Neuronal stem cell (in vitro differentiated cells): Measurements from ENCODE around the gene UNC5B.

Source experiments
- DNase-seq: peaks from one replicate; pipeline ENCODE4 v3.0.0-alpha.2; 2013; ENCODE audit warnings: low spot score
- H2AFZ ChIP-seq: one replicate; pipeline ENCODE4 v1.6.1; 2013; ENCODE audit warnings: mild to moderate bottlenecking, low read length, inconsistent platforms
- H2AK5ac ChIP-seq: 2 replicates; pipeline ENCODE4 v1.6.1; 2013; ENCODE audit warnings: low read depth, mild to moderate bottlenecking, inconsistent platforms, low read length, moderate library complexity, mixed read lengths
- H2BK120ac ChIP-seq: 2 replicates; pipeline ENCODE4 v1.6.1; 2013; ENCODE audit warnings: low read depth, mild to moderate bottlenecking, inconsistent platforms, low read length, moderate library complexity, mixed read lengths
- H2BK12ac ChIP-seq: one replicate; pipeline ENCODE4 v1.6.1; 2013; ENCODE audit warnings: low read length, inconsistent platforms
- H2BK15ac ChIP-seq: 2 replicates; pipeline ENCODE4 v1.6.1; 2013; ENCODE audit warnings: mild to moderate bottlenecking, low read length, inconsistent platforms, mixed read lengths
- H2BK5ac ChIP-seq: one replicate; pipeline ENCODE4 v1.6.1; 2013; ENCODE audit warnings: inconsistent platforms, mild to moderate bottlenecking, low read length, moderate library complexity
- H3K14ac ChIP-seq: one replicate; pipeline ENCODE4 v1.6.1; 2013; ENCODE audit warnings: low read length, inconsistent platforms
- H3K18ac ChIP-seq: 2 replicates; pipeline ENCODE4 v1.6.1; 2013; ENCODE audit warnings: low read length, inconsistent platforms
- H3K23ac ChIP-seq: 2 replicates; pipeline ENCODE4 v1.6.1; 2013; ENCODE audit warnings: low read depth, mild to moderate bottlenecking, mixed read lengths, low read length, inconsistent platforms; ENCODE audit not compliant: poor library complexity
- H3K27ac ChIP-seq: replicated peaks from 3 replicates; pipeline ENCODE4 v1.5.1; 2013; ENCODE audit warnings: low read length, inconsistent platforms
- H3K27me3 ChIP-seq, 3 experiments: 2 replicates each; pipeline ENCODE4 v1.6.1; 2013; ENCODE audit warnings: low read length in 3 of 3, mild to moderate bottlenecking in 2 of 3, inconsistent platforms in 1 of 3, low read depth in 1 of 3, mixed read lengths in 1 of 3, moderate library complexity in 1 of 3; ENCODE audit not compliant: control insufficient read depth in 3 of 3, insufficient read depth in 3 of 3
- H3K36me3 ChIP-seq, 2 donors: replicated peaks in 1 of 2; 2 replicates each; pipeline ENCODE4 v1.6.1; 2013; ENCODE audit warnings: low read length in 2 of 2; ENCODE audit not compliant: control insufficient read depth in 2 of 2, insufficient read depth in 2 of 2
- H3K4ac ChIP-seq: 2 replicates; pipeline ENCODE4 v1.6.1; 2013; ENCODE audit warnings: inconsistent platforms, mild to moderate bottlenecking, low read length, moderate library complexity
- H3K4me1 ChIP-seq, 2 donors: 1 replicate in 1 of 2; 2 replicates in 1 of 2; pipeline ENCODE4 v1.6.1; 2013; ENCODE audit warnings: low read length in 2 of 2, low read depth in 1 of 2; ENCODE audit not compliant: control insufficient read depth in 2 of 2, insufficient read depth in 1 of 2
- H3K4me2 ChIP-seq: one replicate; pipeline ENCODE4 v1.6.1; 2013; ENCODE audit warnings: mild to moderate bottlenecking, low read length, inconsistent platforms; ENCODE audit not compliant: insufficient read depth, poor library complexity, severe bottlenecking
- H3K4me3 ChIP-seq, 2 donors: 2 replicates each; pipeline ENCODE4 v1.5.1; 2013; ENCODE audit warnings: low read length in 2 of 2, mild to moderate bottlenecking in 2 of 2, inconsistent platforms in 1 of 2, moderate library complexity in 1 of 2
- H3K79me1 ChIP-seq: one replicate; pipeline ENCODE4 v1.6.1; 2013; ENCODE audit warnings: low read depth, mild to moderate bottlenecking, inconsistent platforms, low read length, moderate library complexity
- H3K9ac ChIP-seq: one replicate; pipeline ENCODE4 v1.6.1; 2013; ENCODE audit warnings: mild to moderate bottlenecking, low read depth, low read length, inconsistent platforms; ENCODE audit not compliant: poor library complexity
- H3K9me3 ChIP-seq, 2 donors: replicated peaks in 1 of 2; 2 replicates each; pipeline versions ENCODE3 to v1.6.1; 2013; ENCODE audit warnings: low read length in 2 of 2, mild to moderate bottlenecking in 2 of 2, inconsistent platforms in 1 of 2, low read depth in 1 of 2, mixed read lengths in 1 of 2, moderate library complexity in 1 of 2; ENCODE audit not compliant: control insufficient read depth in 2 of 2, insufficient read depth in 1 of 2
- H4K8ac ChIP-seq: one replicate; pipeline ENCODE4 v1.6.1; 2013; ENCODE audit warnings: low read depth, mild to moderate bottlenecking, inconsistent platforms, low read length, moderate library complexity
- H4K91ac ChIP-seq: one replicate; pipeline ENCODE4 v1.6.1; 2013; ENCODE audit warnings: low read length, low read depth, mild to moderate bottlenecking, inconsistent platforms; ENCODE audit not compliant: poor library complexity
- WGBS, 2 donors: extraction: QIAGEN DNeasy Blood & Tissue Kit; methylation state at CpG; one replicate each; pipeline ENCODE4 v1.1.7; 2013; ENCODE audit warnings: missing lambda C conversion rate in 2 of 2, mixed read lengths in 1 of 2; ENCODE audit not compliant: insufficient read length in 2 of 2, insufficient replicate concordance in 1 of 2; ENCODE audit errors: extremely low coverage in 2 of 2; 5-methylcytosine and 5-hydroxymethylcytosine counted together

The UNC5B gene

DNA sequence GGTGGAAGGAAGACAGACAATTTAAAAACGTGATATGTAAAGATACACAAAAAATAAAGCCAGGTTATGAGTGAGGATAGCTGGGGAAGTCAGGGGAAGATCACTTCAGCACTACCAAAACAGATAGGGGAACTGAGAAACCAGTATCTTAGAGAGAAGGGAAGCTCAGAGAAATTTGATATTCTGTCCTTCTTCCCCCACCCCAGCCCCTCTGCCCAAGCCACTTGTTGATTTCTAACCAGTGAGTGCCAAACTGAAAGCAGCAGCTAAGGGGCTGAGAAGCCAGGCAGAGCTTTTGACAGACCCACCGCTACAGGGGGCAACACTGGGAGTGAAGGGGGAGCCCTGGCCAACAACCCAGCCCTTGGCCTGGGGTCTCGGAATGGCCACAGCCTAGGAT lies 97.5 kb downstream of the UNC5B start:
- H3K9ac ChIP-seq, result no peak overlapping the region
- H4K91ac ChIP-seq, result no peak overlapping the region
- no peak overlapping the region for H3K27ac ChIP-seq
- H2BK5ac ChIP-seq, result no peak overlapping the region
- no peak overlapping the region for H2AFZ ChIP-seq
- H3K4me3 ChIP-seq, result no peak overlapping the region
- no CpG with 5 or more reads among the region's 3 CpGs for WGBS, 2 donors
- H2BK12ac ChIP-seq, result no peak overlapping the region
- no peak for DNase-seq
- H3K14ac ChIP-seq, result no peak overlapping the region
- H2BK120ac ChIP-seq, result no peak overlapping the region
- no peaks in the 10 kb centered on the region for H3K9me3 ChIP-seq
- no peak overlapping the region for H4K8ac ChIP-seq
- no peaks in the 10 kb centered on the region for H3K36me3 ChIP-seq
- H3K4me1 ChIP-seq, result peaks cover 0 to 2% of the 10 kb centered on the region in 2 donors
- no peak overlapping the region for H2BK15ac ChIP-seq
- H2AK5ac ChIP-seq, result no peak overlapping the region
- H3K4ac ChIP-seq, result no peak overlapping the region
- no peak overlapping the region for H3K23ac ChIP-seq
- H3K79me1 ChIP-seq, result no peaks in the 10 kb centered on the region
- no peak overlapping the region for H3K4me2 ChIP-seq
- peaks cover 0 to 25% (median 0%) of the 10 kb centered on the region in 3 experiments for H3K27me3 ChIP-seq
- H3K18ac ChIP-seq, result no peak overlapping the region

DNA sequence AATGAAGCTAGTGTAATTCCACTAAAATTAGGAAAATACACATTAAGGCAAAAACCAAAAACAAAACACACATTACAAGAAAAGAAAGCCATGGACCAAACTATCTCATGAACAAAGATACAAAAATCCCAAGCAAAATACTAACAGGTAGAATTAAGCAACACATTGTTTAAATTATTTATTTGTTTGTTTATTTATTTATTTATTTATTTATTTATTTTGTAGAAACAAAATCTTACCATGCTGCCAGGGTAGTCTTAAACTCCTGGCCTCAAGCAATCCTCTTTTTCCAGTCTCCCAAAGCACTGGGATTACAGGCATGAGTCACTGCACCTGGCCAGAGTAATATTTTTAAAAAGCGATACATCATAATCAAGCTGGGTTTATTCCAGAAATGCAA lies 99.8 kb downstream of the UNC5B start:
- no peak overlapping the region for H2AK5ac ChIP-seq
- no peak overlapping the region for H3K14ac ChIP-seq
- no peaks in the 10 kb centered on the region for H3K9me3 ChIP-seq
- no peak overlapping the region for H2BK12ac ChIP-seq
- no peak overlapping the region for H2BK5ac ChIP-seq
- no peak overlapping the region for H4K8ac ChIP-seq
- no peak overlapping the region for H2BK120ac ChIP-seq
- H3K4me1 ChIP-seq, result peaks cover 0 to 7% of the 10 kb centered on the region in 2 donors
- no peak overlapping the region for H2AFZ ChIP-seq
- H3K9ac ChIP-seq, result no peak overlapping the region
- H3K4ac ChIP-seq, result no peak overlapping the region
- H3K79me1 ChIP-seq, result no peaks in the 10 kb centered on the region
- peaks cover 0 to 37% (median 0%) of the 10 kb centered on the region in 3 experiments for H3K27me3 ChIP-seq
- H4K91ac ChIP-seq, result no peak overlapping the region
- no peak overlapping the region for H2BK15ac ChIP-seq
- H3K4me3 ChIP-seq, result no peak overlapping the region
- DNase-seq, result no peak
- WGBS, 2 donors, result no CpG with 5 or more reads among the region's 1 CpG
- no peak overlapping the region for H3K27ac ChIP-seq
- H3K18ac ChIP-seq, result no peak overlapping the region
- H3K36me3 ChIP-seq, result no peaks in the 10 kb centered on the region
- H3K4me2 ChIP-seq, result no peak overlapping the region
- no peak overlapping the region for H3K23ac ChIP-seq

GRCh38 chr10:71312811-71313789 lies 100.7 kb downstream of the UNC5B start:
- H3K4me2 ChIP-seq, result no peak overlapping the region
- no peak overlapping the region for H2BK12ac ChIP-seq
- no peak overlapping the region for H2BK15ac ChIP-seq
- H3K23ac ChIP-seq, result no peak overlapping the region
- no peak overlapping the region for H4K91ac ChIP-seq
- H3K9ac ChIP-seq, result no peak overlapping the region
- H2AK5ac ChIP-seq, result no peak overlapping the region
- no peak overlapping the region for H3K4me3 ChIP-seq
- no peak overlapping the region for H3K4ac ChIP-seq
- H3K14ac ChIP-seq, result no peak overlapping the region
- no peak overlapping the region for H2BK5ac ChIP-seq
- no CpG with 5 or more reads among the region's 19 CpGs for WGBS, 2 donors
- DNase-seq, result no peak
- H3K79me1 ChIP-seq, result no peaks in the 10 kb centered on the region
- no peaks in the 10 kb centered on the region for H3K36me3 ChIP-seq
- H3K18ac ChIP-seq, result no peak overlapping the region
- H4K8ac ChIP-seq, result no peak overlapping the region
- no peak overlapping the region for H2AFZ ChIP-seq
- no peak overlapping the region for H3K27ac ChIP-seq
- H3K27me3 ChIP-seq, result peaks cover 0 to 33% (median 0%) of the 10 kb centered on the region in 3 experiments
- no peak overlapping the region for H2BK120ac ChIP-seq
- no peaks in the 10 kb centered on the region for H3K9me3 ChIP-seq
- peaks cover 0 to 7% of the 10 kb centered on the region in 2 donors for H3K4me1 ChIP-seq

GRCh38 chr10:71314028-71314693 lies 101.8 kb downstream of the UNC5B start:
- no peak overlapping the region for H3K14ac ChIP-seq
- H3K27me3 ChIP-seq, result peaks cover 0 to 32% (median 0%) of the 10 kb centered on the region in 3 experiments
- no peak overlapping the region for H2AK5ac ChIP-seq
- H3K23ac ChIP-seq, result no peak overlapping the region
- H3K79me1 ChIP-seq, result no peaks in the 10 kb centered on the region
- peak overlapping the region; percentile 43 for H3K4me2 ChIP-seq
- H2AFZ ChIP-seq, result peak overlapping the region; percentile 89
- H3K36me3 ChIP-seq, result no peaks in the 10 kb centered on the region
- no peak overlapping the region for H3K4ac ChIP-seq
- H2BK15ac ChIP-seq, result no peak overlapping the region
- no peak overlapping the region for H3K4me3 ChIP-seq
- H2BK120ac ChIP-seq, result no peak overlapping the region
- H3K4me1 ChIP-seq, result peaks cover 0 to 7% of the 10 kb centered on the region in 2 donors
- no peak overlapping the region for H2BK12ac ChIP-seq
- no CpG with 5 or more reads among the region's 21 CpGs for WGBS, 2 donors
- H4K8ac ChIP-seq, result no peak overlapping the region
- H4K91ac ChIP-seq, result no peak overlapping the region
- no peak overlapping the region for H3K18ac ChIP-seq
- no peak overlapping the region for H2BK5ac ChIP-seq
- no peaks in the 10 kb centered on the region for H3K9me3 ChIP-seq
- no peak overlapping the region for H3K9ac ChIP-seq
- no peak overlapping the region for H3K27ac ChIP-seq
- peak; percentile 48 for DNase-seq
